ENCODE measurements around the gene PPARG. TPM values are rescaled to one million over a fixed set of nuclear protein-coding genes. Genes with fewer than 3 reads are reported as not detected.

PPARG gene
- total RNA-seq, 1 donor from 2014 or later: 28.5 TPM

DNA sequence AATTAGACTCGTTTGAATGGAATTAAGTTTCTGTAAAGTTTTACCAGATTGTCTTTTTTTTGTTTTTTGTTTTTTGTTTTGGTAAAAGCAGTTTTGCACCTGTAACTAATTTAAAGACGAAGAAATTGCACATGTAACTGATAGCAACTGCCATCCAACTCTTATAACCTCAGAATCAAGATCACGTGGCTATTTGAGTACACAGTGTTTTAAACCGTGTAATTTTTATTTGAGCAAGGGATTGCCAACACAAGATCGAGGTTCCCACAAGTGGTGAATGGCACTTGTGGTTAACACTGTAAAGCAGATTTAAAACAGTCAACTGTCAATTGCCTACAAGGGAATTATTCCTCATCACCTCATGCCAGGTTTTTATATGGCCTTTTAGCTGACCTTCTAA lies 67.3 kb downstream of the PPARG start:
- DNase-seq (ENCODE audit: extremely low spot score in 2 of 2): no peak
- TF ChIP-seq POLR2AphosphoS5 (IDR thresholded peaks at IDR 0.05; ENCODE audit: insufficient read depth in 1 of 2, low read depth in 1 of 2) (no peak), POLR2A (IDR thresholded peaks at IDR 0.05) (no peak)
- TF ChIP-seq, protein P1, sequence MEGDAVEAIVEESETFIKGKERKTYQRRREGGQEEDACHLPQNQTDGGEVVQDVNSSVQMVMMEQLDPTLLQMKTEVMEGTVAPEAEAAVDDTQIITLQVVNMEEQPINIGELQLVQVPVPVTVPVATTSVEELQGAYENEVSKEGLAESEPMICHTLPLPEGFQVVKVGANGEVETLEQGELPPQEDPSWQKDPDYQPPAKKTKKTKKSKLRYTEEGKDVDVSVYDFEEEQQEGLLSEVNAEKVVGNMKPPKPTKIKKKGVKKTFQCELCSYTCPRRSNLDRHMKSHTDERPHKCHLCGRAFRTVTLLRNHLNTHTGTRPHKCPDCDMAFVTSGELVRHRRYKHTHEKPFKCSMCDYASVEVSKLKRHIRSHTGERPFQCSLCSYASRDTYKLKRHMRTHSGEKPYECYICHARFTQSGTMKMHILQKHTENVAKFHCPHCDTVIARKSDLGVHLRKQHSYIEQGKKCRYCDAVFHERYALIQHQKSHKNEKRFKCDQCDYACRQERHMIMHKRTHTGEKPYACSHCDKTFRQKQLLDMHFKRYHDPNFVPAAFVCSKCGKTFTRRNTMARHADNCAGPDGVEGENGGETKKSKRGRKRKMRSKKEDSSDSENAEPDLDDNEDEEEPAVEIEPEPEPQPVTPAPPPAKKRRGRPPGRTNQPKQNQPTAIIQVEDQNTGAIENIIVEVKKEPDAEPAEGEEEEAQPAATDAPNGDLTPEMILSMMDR (IDR thresholded peaks at IDR 0.05): no peak
- H3K4me3 ChIP-seq: no peak overlapping the region
- H3K4me1 ChIP-seq: peaks cover 12% of the 10 kb centered on the region
- intact Hi-C loops (cut with DNase I): no loop called here
- H3K36me3 ChIP-seq: no peaks in the 10 kb centered on the region
- H3K27me3 ChIP-seq: no peaks in the 10 kb centered on the region
- H3K27ac ChIP-seq: no peak overlapping the region
- no peaks in the 10 kb centered on the region for H3K9me3 ChIP-seq

DNA sequence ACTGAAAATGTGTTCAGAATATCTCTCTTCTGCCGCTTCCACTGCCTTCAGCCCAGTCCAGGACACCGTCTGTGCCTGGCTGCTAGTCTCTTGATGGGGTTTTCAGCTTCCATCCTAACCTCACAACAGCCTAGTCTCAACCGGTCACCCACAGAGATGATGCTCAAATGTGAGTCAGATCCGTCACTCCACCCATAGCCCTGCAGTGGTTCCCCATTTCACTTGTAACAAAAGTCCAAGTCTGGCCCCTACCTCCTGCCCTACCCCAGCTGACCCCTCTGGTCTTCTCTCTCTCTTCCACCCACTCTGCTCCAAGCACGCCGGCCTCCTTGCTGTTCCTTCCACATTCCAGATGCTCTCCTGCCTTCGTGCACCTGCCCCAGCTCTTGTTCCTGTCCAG lies 68.1 kb downstream of the PPARG start:
- H3K27ac ChIP-seq: no peak overlapping the region
- peaks cover 8% of the 10 kb centered on the region for H3K4me1 ChIP-seq
- no peaks in the 10 kb centered on the region for H3K27me3 ChIP-seq
- TF ChIP-seq POLR2A (IDR thresholded peaks at IDR 0.05) (no peak), POLR2AphosphoS5 (IDR thresholded peaks at IDR 0.05; ENCODE audit: insufficient read depth in 1 of 2, low read depth in 1 of 2) (no peak)
- TF ChIP-seq, protein P1 (IDR thresholded peaks at IDR 0.05): no peak
- no peak overlapping the region for H3K4me3 ChIP-seq
- DNase-seq (ENCODE audit: extremely low spot score in 2 of 2): no peak
- intact Hi-C loops (cut with DNase I): no loop called here
- H3K9me3 ChIP-seq: no peaks in the 10 kb centered on the region
- H3K36me3 ChIP-seq: no peaks in the 10 kb centered on the region

DNA sequence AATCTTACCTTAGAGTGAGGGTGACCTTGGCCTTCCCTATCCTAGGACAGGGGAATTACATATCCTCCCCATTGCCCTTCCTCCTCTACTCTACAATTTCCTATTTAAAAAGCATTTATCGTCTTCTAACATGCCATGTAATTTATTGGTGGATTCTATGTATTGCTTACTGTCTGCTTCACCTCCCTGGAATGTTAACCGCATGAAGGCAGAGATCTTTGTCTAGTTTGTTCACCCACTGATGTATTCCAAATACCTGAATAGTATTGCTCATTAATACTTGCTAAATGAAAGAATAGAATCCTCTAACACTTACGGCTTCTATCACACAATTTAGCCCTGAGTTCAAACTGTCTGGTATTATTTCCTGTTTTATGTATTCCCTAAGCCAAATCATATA lies 68.6 kb downstream of the PPARG start:
- Histone ChIP-seq H3K27ac (no peak overlapping the region), H3K27me3 (no peaks in the 10 kb centered on the region), H3K9me3 (no peaks in the 10 kb centered on the region), H3K36me3 (no peaks in the 10 kb centered on the region), H3K4me3 (no peak overlapping the region), H3K4me1 (peaks cover 8% of the 10 kb centered on the region)
- DNase-seq (ENCODE audit: extremely low spot score in 2 of 2): no peak
- intact Hi-C loops (cut with DNase I): no loop called here
- TF ChIP-seq, protein P1 (IDR thresholded peaks at IDR 0.05): no peak
- TF ChIP-seq POLR2A (IDR thresholded peaks at IDR 0.05) (no peak), POLR2AphosphoS5 (IDR thresholded peaks at IDR 0.05; ENCODE audit: insufficient read depth in 1 of 2, low read depth in 1 of 2) (no peak)

DNA sequence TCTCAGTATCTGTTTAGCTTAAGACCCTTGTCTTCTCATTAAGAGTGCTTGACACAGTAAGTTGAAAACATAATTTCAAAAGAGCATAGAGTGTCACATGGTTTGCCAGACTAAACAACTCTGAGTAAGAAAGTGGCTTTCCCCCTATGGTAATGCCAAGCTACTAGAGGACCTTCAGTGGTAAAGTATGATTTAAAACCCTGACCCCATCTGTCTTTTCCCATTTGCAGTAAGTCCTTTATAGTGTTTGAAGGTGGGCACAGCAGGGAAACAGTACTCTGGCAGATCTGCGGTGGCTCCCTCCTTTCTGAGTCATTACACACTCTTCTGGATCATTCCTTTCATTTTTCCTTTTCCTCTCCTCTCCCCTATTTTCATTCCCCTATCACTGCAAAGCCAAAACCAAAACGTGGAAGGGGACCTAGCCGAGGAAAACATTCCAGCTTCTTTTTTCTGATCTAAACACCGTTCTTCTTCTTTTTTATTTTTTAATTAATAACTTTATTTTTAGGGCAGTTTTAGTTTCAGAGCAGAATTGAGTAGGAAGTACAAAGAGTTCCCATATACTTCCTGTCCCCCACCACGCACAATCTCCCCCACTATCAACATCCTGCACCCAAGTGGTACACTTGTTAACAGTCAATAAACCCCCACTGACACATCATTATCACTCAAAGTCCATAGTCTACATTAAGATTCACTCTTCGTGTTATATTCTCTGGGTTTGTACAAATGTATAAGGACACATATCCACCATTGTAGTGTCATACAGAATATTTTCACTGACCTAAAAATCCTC lies 74.7 kb downstream of the PPARG start:
- TF ChIP-seq POLR2AphosphoS5 (IDR thresholded peaks at IDR 0.05; ENCODE audit: insufficient read depth in 1 of 2, low read depth in 1 of 2) (no peak), POLR2A (IDR thresholded peaks at IDR 0.05) (no peak)
- TF ChIP-seq, protein P1 (IDR thresholded peaks at IDR 0.05): no peak
- intact Hi-C loops (cut with DNase I): no loop called here
- H3K36me3 ChIP-seq: no peaks in the 10 kb centered on the region
- no peaks in the 10 kb centered on the region for H3K4me1 ChIP-seq
- no peaks in the 10 kb centered on the region for H3K9me3 ChIP-seq
- H3K27ac ChIP-seq: no peak overlapping the region
- no peaks in the 10 kb centered on the region for H3K27me3 ChIP-seq
- DNase-seq (ENCODE audit: extremely low spot score in 2 of 2): no peak
- no peak overlapping the region for H3K4me3 ChIP-seq

DNA sequence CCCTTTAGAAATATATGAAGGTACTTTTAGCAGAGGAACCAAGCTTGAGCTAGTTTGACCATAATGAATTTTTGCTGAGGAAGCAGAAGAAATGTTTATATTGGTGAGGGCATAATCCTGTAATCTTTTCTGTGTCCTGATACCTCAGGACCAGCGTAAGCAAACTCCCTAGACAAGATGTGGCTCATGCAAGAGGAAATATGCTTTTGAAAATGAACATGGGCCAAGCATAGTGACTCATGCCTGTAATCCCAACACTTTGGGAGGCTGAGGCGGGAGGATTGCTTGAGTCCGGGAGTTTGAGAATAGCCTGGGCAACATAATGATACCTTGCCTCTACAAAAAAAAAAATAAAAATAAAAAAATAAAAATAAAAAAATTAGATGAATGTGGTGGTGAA lies 78.5 kb downstream of the PPARG start:
- intact Hi-C loops (cut with DNase I): no loop called here

More for the DNA sequence above, 78.5 kb downstream of the PPARG start:
- H3K27me3 ChIP-seq: no peaks in the 10 kb centered on the region
- H3K36me3 ChIP-seq: no peaks in the 10 kb centered on the region
- no peak overlapping the region for H3K27ac ChIP-seq
- TF ChIP-seq POLR2A (IDR thresholded peaks at IDR 0.05) (no peak), POLR2AphosphoS5 (IDR thresholded peaks at IDR 0.05; ENCODE audit: insufficient read depth in 1 of 2, low read depth in 1 of 2) (no peak)
- TF ChIP-seq, protein P1 (IDR thresholded peaks at IDR 0.05): no peak
- H3K4me1 ChIP-seq: peaks cover 10% of the 10 kb centered on the region
- H3K4me3 ChIP-seq: no peak overlapping the region
- DNase-seq (ENCODE audit: extremely low spot score in 2 of 2): no peak
- no peaks in the 10 kb centered on the region for H3K9me3 ChIP-seq

Data from vagina (tissue), 2 donors.